ENCODE measurements around the gene OSBPL8.

DNA sequence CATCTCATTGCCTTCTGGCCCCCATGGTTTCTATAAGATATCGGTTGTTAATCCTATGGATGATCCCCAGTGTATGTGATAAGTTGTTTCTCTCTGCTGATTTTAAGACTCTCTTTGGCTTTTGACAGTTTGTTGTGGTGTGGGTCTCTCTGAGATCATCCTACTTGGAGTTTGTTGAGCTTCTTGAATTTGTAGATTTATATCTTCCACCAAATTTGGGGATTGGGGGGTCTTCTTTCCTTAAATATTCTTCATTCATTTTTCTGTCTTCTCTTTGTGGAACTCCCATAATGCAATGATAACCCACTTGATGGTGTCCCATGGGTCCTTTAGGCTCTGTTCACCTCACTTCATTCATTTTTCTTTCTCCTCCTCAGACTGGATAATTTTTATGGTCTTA is 191.3 kb downstream of the OSBPL8 start:
- TF ChIP-seq CTCF (IDR thresholded peaks at IDR 0.05), result no peak
- no peak for TF ChIP-seq POLR2A (IDR thresholded peaks at IDR 0.05)
